Measurements from ENCODE around the gene ZNF98.

DNA sequence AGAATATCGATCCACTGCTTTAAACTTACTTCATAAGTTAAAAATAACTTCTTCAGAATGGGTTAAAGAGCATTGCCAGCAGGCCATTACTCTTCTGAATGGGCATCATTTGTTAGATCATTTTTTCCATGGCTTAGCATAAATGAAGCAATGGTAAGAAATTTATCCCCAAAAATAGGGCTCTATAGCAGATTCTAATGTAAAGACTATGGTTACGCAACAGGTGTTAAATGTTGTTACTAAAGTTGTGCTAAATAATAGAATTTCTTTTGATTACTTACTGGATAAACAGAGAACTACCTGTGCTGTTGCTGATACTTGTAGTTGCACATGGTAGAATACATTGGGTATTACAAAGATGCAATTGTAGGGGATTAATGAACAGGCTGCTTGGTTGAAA lies 15.9 kb upstream of the ZNF98 start:
- TF ChIP-seq, protein P1, sequence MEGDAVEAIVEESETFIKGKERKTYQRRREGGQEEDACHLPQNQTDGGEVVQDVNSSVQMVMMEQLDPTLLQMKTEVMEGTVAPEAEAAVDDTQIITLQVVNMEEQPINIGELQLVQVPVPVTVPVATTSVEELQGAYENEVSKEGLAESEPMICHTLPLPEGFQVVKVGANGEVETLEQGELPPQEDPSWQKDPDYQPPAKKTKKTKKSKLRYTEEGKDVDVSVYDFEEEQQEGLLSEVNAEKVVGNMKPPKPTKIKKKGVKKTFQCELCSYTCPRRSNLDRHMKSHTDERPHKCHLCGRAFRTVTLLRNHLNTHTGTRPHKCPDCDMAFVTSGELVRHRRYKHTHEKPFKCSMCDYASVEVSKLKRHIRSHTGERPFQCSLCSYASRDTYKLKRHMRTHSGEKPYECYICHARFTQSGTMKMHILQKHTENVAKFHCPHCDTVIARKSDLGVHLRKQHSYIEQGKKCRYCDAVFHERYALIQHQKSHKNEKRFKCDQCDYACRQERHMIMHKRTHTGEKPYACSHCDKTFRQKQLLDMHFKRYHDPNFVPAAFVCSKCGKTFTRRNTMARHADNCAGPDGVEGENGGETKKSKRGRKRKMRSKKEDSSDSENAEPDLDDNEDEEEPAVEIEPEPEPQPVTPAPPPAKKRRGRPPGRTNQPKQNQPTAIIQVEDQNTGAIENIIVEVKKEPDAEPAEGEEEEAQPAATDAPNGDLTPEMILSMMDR (IDR thresholded peaks at IDR 0.05) = no peak
- TF ChIP-seq POLR2A (IDR thresholded peaks at IDR 0.05) = no peak

All from body of pancreas (tissue), 4 donors.